Prostate gland (tissue), 2 donors: ENCODE measurements around the gene SLC44A3. TPM values are rescaled to one million over a fixed set of nuclear protein-coding genes. Genes with fewer than 3 reads are reported as not detected.

Source experiments
- DNase-seq: peaks from one replicate; pipeline ENCODE4 v3.0.0-alpha.2; 2019; ENCODE audit warnings: low spot score
- H3K27ac ChIP-seq, 2 donors: fragments of 200-600 bp; sonication (generic); 2 replicates each; pipeline ENCODE4 v1.5.1; 2017 to 2019
- H3K27me3 ChIP-seq: fragments of 200-600 bp; sonication (generic); replicated peaks from 2 replicates; pipeline ENCODE4 v1.5.1; 2019; ENCODE audit not compliant: insufficient read depth
- H3K36me3 ChIP-seq, 2 donors: fragments of 200-600 bp; sonication (generic); 1 replicate in 1 of 2; 2 replicates in 1 of 2; pipeline versions ENCODE4 v1.5.1 to v1.8.1; 2017 to 2019
- H3K4me1 ChIP-seq: fragments of 200-600 bp; sonication (generic); replicated peaks from 2 replicates; pipeline ENCODE4 v1.5.1; 2019
- H3K4me3 ChIP-seq, 2 donors: fragments of 200-600 bp; sonication (generic); 2 replicates each; pipeline ENCODE4 v1.5.1; 2017 to 2019
- H3K9me3 ChIP-seq: fragments of 200-600 bp; sonication (generic); 2 replicates; pipeline ENCODE4 v1.5.1; 2017
- POLR2A ChIP-seq: fragments of 450-650 bp; IDR thresholded peaks from one replicate; pipeline ENCODE4 v1.6.1; 2016; ENCODE audit warnings: antibody characterized with exemption, mild to moderate bottlenecking
- POLR2AphosphoS5 ChIP-seq: sonication (generic); formaldehyde crosslinking; IDR thresholded peaks from one replicate; pipeline ENCODE4 v1.6.1; 2017; ENCODE audit warnings: antibody characterized with exemption
- WGBS: methylation state at CpG from one replicate; pipeline ENCODE4 v1.1.5; 2018; 5-methylcytosine and 5-hydroxymethylcytosine counted together
- intact Hi-C: fragments of 100-400 bp; cut with DNase I; formaldehyde crosslinking; loops from one replicate; pipeline ENCODE4 v1.14.2; 2022
- total RNA-seq, 2 donors: library from RNA; depleted of rRNA; stranded (reverse); fragments of >200 nt; gene quantifications; one replicate each; pipeline ENCODE4 v1.1.0, GENCODE V29; 2016
- TF ChIP-seq, protein P1 (sequence below), 4 experiments: fragments of 200-600 bp in 2 of 4; fragments of 450-650 bp in 2 of 4; sonication (generic) in 2 of 4; IDR thresholded peaks; 1 replicate in 3 of 4; 2 replicates in 1 of 4; pipeline ENCODE4 v1.5.1; 2016 to 2019; ENCODE audit warnings: antibody characterized with exemption in 4 of 4, mild to moderate bottlenecking in 2 of 4, moderate library complexity in 2 of 4

SLC44A3 gene
- total RNA-seq, 2 donors from 2014 or later: 15.4 to 16.2 TPM

GRCh38 chr1:94864821-94865220, 44.7 kb downstream of the SLC44A3 start:
- H3K36me3 ChIP-seq: no peaks in the 10 kb centered on the region
- peak; percentile 65 for TF ChIP-seq POLR2AphosphoS5
- TF ChIP-seq, protein P1, sequence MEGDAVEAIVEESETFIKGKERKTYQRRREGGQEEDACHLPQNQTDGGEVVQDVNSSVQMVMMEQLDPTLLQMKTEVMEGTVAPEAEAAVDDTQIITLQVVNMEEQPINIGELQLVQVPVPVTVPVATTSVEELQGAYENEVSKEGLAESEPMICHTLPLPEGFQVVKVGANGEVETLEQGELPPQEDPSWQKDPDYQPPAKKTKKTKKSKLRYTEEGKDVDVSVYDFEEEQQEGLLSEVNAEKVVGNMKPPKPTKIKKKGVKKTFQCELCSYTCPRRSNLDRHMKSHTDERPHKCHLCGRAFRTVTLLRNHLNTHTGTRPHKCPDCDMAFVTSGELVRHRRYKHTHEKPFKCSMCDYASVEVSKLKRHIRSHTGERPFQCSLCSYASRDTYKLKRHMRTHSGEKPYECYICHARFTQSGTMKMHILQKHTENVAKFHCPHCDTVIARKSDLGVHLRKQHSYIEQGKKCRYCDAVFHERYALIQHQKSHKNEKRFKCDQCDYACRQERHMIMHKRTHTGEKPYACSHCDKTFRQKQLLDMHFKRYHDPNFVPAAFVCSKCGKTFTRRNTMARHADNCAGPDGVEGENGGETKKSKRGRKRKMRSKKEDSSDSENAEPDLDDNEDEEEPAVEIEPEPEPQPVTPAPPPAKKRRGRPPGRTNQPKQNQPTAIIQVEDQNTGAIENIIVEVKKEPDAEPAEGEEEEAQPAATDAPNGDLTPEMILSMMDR (IDR thresholded peaks at IDR 0.05): no peak
- H3K27ac ChIP-seq: peak overlapping the region; percentile 87 to 91
- no peaks in the 10 kb centered on the region for H3K9me3 ChIP-seq
- no peak overlapping the region for H3K4me3 ChIP-seq
- intact Hi-C loops: loop anchor here (2.0 kb wide), 1 partner anchor 60 kb away; no protein-coding TSS in a partner anchor
- no peaks in the 10 kb centered on the region for H3K27me3 ChIP-seq
- H3K4me1 ChIP-seq: no peaks in the 10 kb centered on the region
- DNase-seq: peak; percentile 58
- 22% methylated on average over 9 of the region's 9 CpGs for WGBS

DNA sequence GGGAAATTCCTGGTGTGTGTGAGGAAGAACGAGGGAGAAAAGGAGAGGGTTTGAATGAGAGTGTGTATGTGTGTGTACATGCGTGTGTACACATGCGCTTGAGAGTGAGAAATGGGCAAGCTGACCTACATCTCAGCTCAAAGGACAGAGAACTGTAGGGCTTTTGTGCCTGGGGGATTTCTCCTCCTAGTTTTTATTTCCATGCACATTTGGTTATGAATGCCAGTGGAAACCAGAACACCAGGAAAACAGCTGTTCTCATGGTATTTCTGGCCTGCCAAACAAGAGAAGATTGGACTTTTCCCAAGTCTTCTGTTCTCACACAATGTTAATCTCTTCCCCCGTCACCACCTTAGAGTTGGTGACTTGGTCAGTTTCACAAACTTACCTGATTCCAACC, 45.2 kb downstream of the SLC44A3 start:
- WGBS: 34% methylated on average over 4 of the region's 4 CpGs
- Histone ChIP-seq H3K4me1 (no peaks in the 10 kb centered on the region), H3K27me3 (no peaks in the 10 kb centered on the region), H3K9me3 (no peaks in the 10 kb centered on the region), H3K4me3 (no peak overlapping the region), H3K36me3 (no peaks in the 10 kb centered on the region), H3K27ac (peak overlapping the region; percentile 87 to 91)
- intact Hi-C loops: loop anchor here (2.0 kb wide), 1 partner anchor 59 kb away; no protein-coding TSS in a partner anchor
- TF ChIP-seq POLR2A (no peak), POLR2AphosphoS5 (peak; percentile 58)
- peak; percentile 24 for DNase-seq

DNA sequence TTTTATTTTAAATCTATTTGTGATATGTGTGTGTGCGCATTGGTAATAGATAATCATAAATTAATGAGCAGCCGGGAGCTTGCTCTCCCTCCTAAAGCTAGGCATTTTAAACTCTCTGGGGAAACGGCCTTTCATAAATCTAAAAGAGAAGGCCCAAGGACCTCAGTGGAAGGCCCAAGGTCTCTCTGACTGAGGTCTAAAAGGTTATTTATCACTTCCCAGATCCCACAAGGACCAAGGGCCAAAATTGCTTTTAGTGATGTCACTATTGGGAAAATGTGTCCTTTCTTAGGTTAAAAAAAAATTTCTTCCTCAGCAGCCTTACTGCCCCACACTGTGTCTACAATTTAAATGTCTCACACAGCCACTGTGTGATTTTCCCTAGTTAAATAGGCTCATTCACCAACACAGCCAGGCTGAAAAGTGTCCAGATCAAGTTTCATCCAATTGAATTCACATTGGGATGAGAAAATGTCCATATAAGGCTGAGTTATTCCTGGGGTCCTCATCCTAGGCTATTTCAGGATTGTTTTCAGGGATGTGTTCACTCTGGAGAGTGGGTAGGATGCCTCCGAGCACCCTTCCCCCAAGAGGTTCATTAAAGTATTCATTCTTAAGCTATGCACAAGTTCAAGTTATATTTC, 46.1 kb downstream of the SLC44A3 start:
- Histone ChIP-seq H3K9me3 (no peaks in the 10 kb centered on the region), H3K4me3 (no peak overlapping the region), H3K4me1 (no peaks in the 10 kb centered on the region), H3K27me3 (no peaks in the 10 kb centered on the region), H3K36me3 (no peaks in the 10 kb centered on the region), H3K27ac (peak overlapping the region; percentile 87 to 91)
- intact Hi-C loops: no loop called here
- TF ChIP-seq POLR2A (no peak), POLR2AphosphoS5 (no peak)
- TF ChIP-seq, protein P1 (IDR thresholded peaks at IDR 0.05): no peak
- WGBS: 71% methylated on average over 4 of the region's 4 CpGs
- DNase-seq: no peak

- WGBS: 80% methylated on average over 2 of the region's 2 CpGs
- intact Hi-C loops: no loop called here
Measured at GRCh38 chr1:94871031-94871430, 50.9 kb downstream of the SLC44A3 start.

GRCh38 chr1:94872771-94873495, 52.8 kb downstream of the SLC44A3 start:
- intact Hi-C loops: no loop called here
- TF ChIP-seq POLR2AphosphoS5 (no peak), POLR2A (no peak)
- TF ChIP-seq, protein P1 (IDR thresholded peaks at IDR 0.05): no peak
- Histone ChIP-seq H3K27me3 (no peaks in the 10 kb centered on the region), H3K36me3 (no peaks in the 10 kb centered on the region), H3K9me3 (no peaks in the 10 kb centered on the region), H3K27ac (peak overlapping the region; percentile 68 to 74), H3K4me1 (peaks cover 13% of the 10 kb centered on the region), H3K4me3 (no peak overlapping the region)
- DNase-seq: no peak
- 30% methylated on average over 4 of the region's 4 CpGs for WGBS

More at GRCh38 chr1:94871031-94871430, 50.9 kb downstream of the SLC44A3 start:
- Histone ChIP-seq H3K9me3 (no peaks in the 10 kb centered on the region), H3K36me3 (no peaks in the 10 kb centered on the region), H3K4me3 (no peak overlapping the region), H3K27ac (no peak overlapping the region), H3K4me1 (peaks cover 13% of the 10 kb centered on the region), H3K27me3 (no peaks in the 10 kb centered on the region)
- no peak for DNase-seq
- TF ChIP-seq, protein P1 (IDR thresholded peaks at IDR 0.05): no peak
- TF ChIP-seq POLR2AphosphoS5 (no peak), POLR2A (no peak)
